Panc1 (cell line): ENCODE results near the gene OTOG. TPM values are rescaled to one million over a fixed set of nuclear protein-coding genes. Genes with fewer than 3 reads are reported as not detected.

Experiments
- ATAC-seq: fragments of 200-7000 bp; cut with Tn5 transposase; 2 replicates; pipeline ENCODE4 v1.9.1; 2020; ENCODE audit warnings: mild to moderate bottlenecking, moderate library complexity
- BruUV-seq: library from RNA; stranded (reverse); fragments of 400-500 nt; replicated peaks from 2 replicates; lab custom pipeline; 2021; lab: Mats Ljungman, UMichigan
- CTCF ChIA-PET: fragments of 300-600 bp; sonication (Branson Sonifier 250); formaldehyde crosslinking; loops from one replicate; lab custom pipeline; 2022; ENCODE audit warnings: antibody characterized with exemption; lab: Charles Lee
- POLR2A ChIA-PET: fragments of 300-600 bp; sonication (Branson Sonifier 250); formaldehyde crosslinking; loops from one replicate; lab custom pipeline; 2022; ENCODE audit warnings: antibody characterized with exemption; lab: Charles Lee
- DNase-seq: peaks from one replicate; pipeline ENCODE4 v3.0.0-alpha.2; 2010; ENCODE audit warnings: low read depth, low spot score
- H3K27ac ChIP-seq: 2 replicates; pipeline ENCODE4 v1.5.1; 2011; ENCODE audit warnings: mild to moderate bottlenecking, low read length, inconsistent platforms
- H3K27me3 ChIP-seq: fragments of 200-500 bp; sonication (Bioruptor generic); 2 replicates; pipeline ENCODE4 v1.6.0; 2014; ENCODE audit warnings: low read length, inconsistent platforms; ENCODE audit not compliant: control insufficient read depth, insufficient read depth
- H3K36me3 ChIP-seq: fragments of 200-500 bp; sonication (Bioruptor generic); 2 replicates; pipeline ENCODE4 v1.5.1; 2014; ENCODE audit warnings: inconsistent platforms, mild to moderate bottlenecking, low read length, moderate library complexity; ENCODE audit not compliant: control insufficient read depth, insufficient read depth
- H3K4me1 ChIP-seq: 2 replicates; pipeline ENCODE4 v1.5.1; 2011; ENCODE audit warnings: inconsistent platforms, mild to moderate bottlenecking, low read length, moderate library complexity; ENCODE audit not compliant: control insufficient read depth, insufficient read depth
- H3K4me3 ChIP-seq, 2 experiments: 2 replicates each; pipeline ENCODE4 v1.5.1; 2011 to 2012; ENCODE audit warnings: low read depth in 2 of 2, low read length in 2 of 2, mild to moderate bottlenecking in 2 of 2, inconsistent platforms in 1 of 2, moderate library complexity in 1 of 2
- H3K9me3 ChIP-seq: fragments of 200-500 bp; sonication (Bioruptor generic); 2 replicates; pipeline ENCODE4 v1.5.1; 2014; ENCODE audit warnings: low read depth, mild to moderate bottlenecking, inconsistent platforms, low read length, moderate library complexity; ENCODE audit not compliant: control insufficient read depth, insufficient read depth
- CTCF ChIP-seq: fragments of 450-650 bp; IDR thresholded peaks from 2 replicates; pipeline ENCODE4 v1.5.1; 2017; ENCODE audit warnings: mild to moderate bottlenecking
- POLR2AphosphoS5 ChIP-seq: IDR thresholded peaks from 2 replicates; pipeline ENCODE4 v1.6.1; 2012; ENCODE audit warnings: mild to moderate bottlenecking, low read depth, low read length, moderate library complexity
- REST ChIP-seq, 2 experiments: IDR thresholded peaks; 2 replicates each; pipeline ENCODE4 v1.6.1; 2011 to 2012; ENCODE audit warnings: low read depth in 2 of 2, control low read depth in 1 of 2, low read length in 1 of 2, mild to moderate bottlenecking in 1 of 2, moderate library complexity in 1 of 2; ENCODE audit not compliant: insufficient read depth in 1 of 2
- SIN3A ChIP-seq: IDR thresholded peaks from 2 replicates; pipeline ENCODE4 v1.6.1; 2012; ENCODE audit warnings: low read depth, mild to moderate bottlenecking, low read length, moderate library complexity, borderline replicate concordance; ENCODE audit not compliant: insufficient read depth
- TCF7L2 ChIP-seq: IDR thresholded peaks from 2 replicates; pipeline ENCODE4 v1.6.1; 2011; ENCODE audit warnings: mild to moderate bottlenecking, low read depth, low read length, inconsistent platforms
- in situ Hi-C: cut with HindIII; loops from 2 replicates; pipeline ENCODE4 v1.10.0; 2016; ENCODE audit warnings: low sequenced_read_pairs, low pct_unique_long_range_greater_than_20kb
- intact Hi-C: fragments of 100-400 bp; cut with micrococcal nuclease; formaldehyde crosslinking; loops from one replicate; pipeline ENCODE4 v1.10.0; 2022; ENCODE audit not compliant: unreplicated experiment
- total RNA-seq: library from RNA; stranded (reverse); gene quantifications from one replicate; pipeline ENCODE4 v1.2.1, GENCODE V29; 2021; ENCODE audit not compliant: unreplicated experiment

Gene OTOG
- total RNA-seq, 1 experiment from 2014 or later, result not detected

- peaks cover 2% of the 10 kb centered on the region; the same call in 1 of the 2 replicates for H3K27me3 ChIP-seq
- intact Hi-C loops, result no loop called here
- H3K4me3 ChIP-seq, result no peak overlapping the region
- CTCF ChIA-PET, result no interaction called here
- H3K27ac ChIP-seq, result no peak overlapping the region
- DNase-seq (no peak), ATAC-seq (peak; percentile 60)
- no peaks in the 10 kb centered on the region for H3K36me3 ChIP-seq
- POLR2A ChIA-PET, result no interaction called here
- in situ Hi-C loops, result no loop called here
- no peaks in the 10 kb centered on the region for H3K4me1 ChIP-seq
- H3K9me3 ChIP-seq, result no peaks in the 10 kb centered on the region
- no TSS peak for BruUV-seq
- no peak for TF ChIP-seq CTCF
- no peak for TF ChIP-seq SIN3A
- no peak for TF ChIP-seq POLR2AphosphoS5
- TF ChIP-seq REST (IDR thresholded peaks at IDR 0.05; ENCODE audit: insufficient read depth in 1 of 2, low read depth in 2 of 2, low read length in 1 of 2), result no peak
These were observed 65.4 kb downstream of the OTOG start for GRCh38 chr11:17612221-17613188.

DNA sequence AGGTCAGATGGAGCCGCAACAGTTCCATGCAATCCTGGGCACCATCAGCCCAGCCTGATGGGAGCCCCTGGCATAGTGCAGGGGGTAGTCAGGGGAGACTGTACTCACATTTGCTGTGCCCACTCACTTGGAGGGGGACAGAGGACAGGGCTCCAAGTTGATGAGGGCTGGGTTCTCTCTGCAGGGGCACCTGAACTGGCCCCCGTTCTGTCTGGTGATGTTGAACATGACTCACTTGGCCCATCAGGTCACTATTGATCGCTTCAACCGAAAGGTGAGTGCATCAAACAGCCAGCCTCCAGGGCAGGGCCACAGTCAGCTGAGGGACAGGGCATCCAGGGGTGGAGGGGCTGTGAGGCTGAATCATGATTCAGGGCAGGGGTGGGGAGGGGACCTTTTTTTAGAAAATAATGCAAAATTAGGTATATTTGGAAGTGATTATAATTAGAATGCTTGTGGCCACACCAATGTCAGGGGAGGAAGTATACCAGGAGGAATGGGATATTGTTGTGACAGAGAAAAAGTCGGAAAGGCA is 66.4 kb downstream of the OTOG start:
- Histone ChIP-seq H3K4me3 (no peak overlapping the region), H3K27me3 (peaks cover 2% of the 10 kb centered on the region; the same call in 1 of the 2 replicates), H3K36me3 (no peaks in the 10 kb centered on the region), H3K9me3 (no peaks in the 10 kb centered on the region), H3K27ac (no peak overlapping the region), H3K4me1 (no peaks in the 10 kb centered on the region)
- intact Hi-C loops (no loop called here), in situ Hi-C loops (no loop called here)
- no peak for ATAC-seq
- TF ChIP-seq TCF7L2, result no peak
- no peak for TF ChIP-seq SIN3A
- no peak for TF ChIP-seq CTCF
- CTCF ChIA-PET, result interaction anchor here (0.6 kb wide), 1 partner anchor 229 kb away, joined by 8 read pairs; no protein-coding TSS in a partner anchor
- no peak for DNase-seq
- BruUV-seq, result no TSS peak
- POLR2A ChIA-PET, result no interaction called here
